Small intestine (tissue), 7 donors: ENCODE measurements around the gene ALDH1L1. TPM values are rescaled to one million over a fixed set of nuclear protein-coding genes. Genes with fewer than 3 reads are reported as not detected.

Experiments
- DNase-seq, 2 donors: peaks; one replicate each; pipeline versions ENCODE4 v3.0.0 to v3.0.0-alpha.2; 2013
- FAIRE-seq: peaks from 2 replicates; lab custom pipeline; 2012; peaks lifted over from hg19 to GRCh38; lab: Jason Lieb, UNC
- H3K27ac ChIP-seq, 3 donors: one replicate each; pipeline ENCODE4 v1.5.1; 2013; ENCODE audit warnings: low read length in 2 of 3, mild to moderate bottlenecking in 2 of 3, control low read depth in 1 of 3, inconsistent platforms in 1 of 3, low read depth in 1 of 3, moderate library complexity in 1 of 3
- H3K27me3 ChIP-seq, 3 donors: one replicate each; pipeline ENCODE4 v1.6.1; 2013; ENCODE audit warnings: low read length in 3 of 3, inconsistent platforms in 1 of 3; ENCODE audit not compliant: control insufficient read depth in 3 of 3, insufficient read depth in 3 of 3
- H3K36me3 ChIP-seq, 3 donors: one replicate each; pipeline ENCODE4 v1.6.1; 2013; ENCODE audit warnings: low read length in 3 of 3, inconsistent platforms in 1 of 3, low read depth in 1 of 3, mild to moderate bottlenecking in 1 of 3, moderate library complexity in 1 of 3; ENCODE audit not compliant: control insufficient read depth in 3 of 3, insufficient read depth in 2 of 3
- H3K4me1 ChIP-seq, 3 donors: one replicate each; pipeline ENCODE4 v1.6.1; 2013; ENCODE audit warnings: low read length in 2 of 3, inconsistent platforms in 1 of 3, low read depth in 1 of 3, mild to moderate bottlenecking in 1 of 3, moderate library complexity in 1 of 3; ENCODE audit not compliant: control insufficient read depth in 3 of 3, insufficient read depth in 2 of 3
- H3K4me3 ChIP-seq, 3 donors: one replicate each; pipeline ENCODE4 v1.5.1; 2013; ENCODE audit warnings: low read length in 3 of 3, control low read depth in 1 of 3, inconsistent platforms in 1 of 3, low read depth in 1 of 3, mild to moderate bottlenecking in 1 of 3, moderate library complexity in 1 of 3
- H3K9me3 ChIP-seq, 2 donors: one replicate each; pipeline ENCODE4 v1.6.1; 2013; ENCODE audit warnings: low read depth in 1 of 2, low read length in 1 of 2; ENCODE audit not compliant: control insufficient read depth in 2 of 2, insufficient read depth in 1 of 2
- WGBS, 3 donors: extraction: QIAGEN DNeasy Blood & Tissue Kit; methylation state at CpG; one replicate each; pipeline ENCODE4 v1.1.7; 2013; 5-methylcytosine and 5-hydroxymethylcytosine counted together
- polyA plus RNA-seq, 4 donors: library from polyadenylated mRNA; stranded (reverse) in 3 of 4; unstranded in 1 of 4; fragments of 200-250 nt in 3 of 4; fragments of 120-200 nt in 1 of 4; gene quantifications; one replicate each; pipeline versions ENCODE4 v1.2.1 to v1.2.3, GENCODE V29; 2013
- donor health status: healthy with polysubstance abuse.
- donor health status: control.
- donor health status: control.
- donor health status: Bipolar disorder and iron deficiency.
- donor health status: healthy.

ALDH1L1 gene
- polyA plus RNA-seq, 4 donors, result 0.27 to 58.7 (median 2.5) TPM

GRCh38 chr3:126161309-126161708 is 19.1 kb downstream of the ALDH1L1 start:
- H3K4me1 ChIP-seq, result no peaks in the 10 kb centered on the region
- peaks cover 0 to 39% (median 0%) of the 10 kb centered on the region in 3 donors for H3K36me3 ChIP-seq
- no peak overlapping the region for H3K4me3 ChIP-seq
- H3K9me3 ChIP-seq, result no peaks in the 10 kb centered on the region
- H3K27ac ChIP-seq, result no peak overlapping the region
- FAIRE-seq, result no peak
- DNase-seq, result no peak
- peaks cover 0 to 6% (median 0%) of the 10 kb centered on the region in 3 donors for H3K27me3 ChIP-seq
- 88 to 95% (median 94%) methylated on average over 5 of the region's 5 CpGs for WGBS, 3 donors

GRCh38 chr3:126160243-126161210 is 19.9 kb downstream of the ALDH1L1 start:
- FAIRE-seq (no peak), DNase-seq (no peak)
- H3K36me3 ChIP-seq, result peaks cover 0 to 45% (median 0%) of the 10 kb centered on the region in 3 donors
- H3K27ac ChIP-seq, result no peak overlapping the region
- H3K4me1 ChIP-seq, result no peaks in the 10 kb centered on the region
- WGBS, 3 donors, result 79 to 88% (median 83%) methylated on average over 10 of the region's 10 CpGs
- H3K27me3 ChIP-seq, result peaks cover 0 to 4% (median 0%) of the 10 kb centered on the region in 3 donors
- no peaks in the 10 kb centered on the region for H3K9me3 ChIP-seq
- no peak overlapping the region for H3K4me3 ChIP-seq

GRCh38 chr3:126159476-126159875 is 20.9 kb downstream of the ALDH1L1 start:
- FAIRE-seq (no peak), DNase-seq (no peak)
- Histone ChIP-seq H3K36me3 (peaks cover 0 to 55% (median 0%) of the 10 kb centered on the region in 3 donors), H3K27ac (no peak overlapping the region), H3K4me1 (no peaks in the 10 kb centered on the region), H3K9me3 (no peaks in the 10 kb centered on the region), H3K27me3 (peaks cover 0 to 4% (median 0%) of the 10 kb centered on the region in 3 donors), H3K4me3 (no peak overlapping the region)
- WGBS, 3 donors, result 87 to 95% (median 91%) methylated on average over 1 of the region's 1 CpG

GRCh38 chr3:126158912-126159454 is 21.4 kb downstream of the ALDH1L1 start:
- no peaks in the 10 kb centered on the region for H3K27me3 ChIP-seq
- H3K4me3 ChIP-seq, result no peak overlapping the region
- no peak overlapping the region for H3K27ac ChIP-seq
- no peaks in the 10 kb centered on the region for H3K4me1 ChIP-seq
- no peak for FAIRE-seq
- WGBS, 3 donors, result 74 to 80% (median 77%) methylated on average over 7 of the region's 7 CpGs
- DNase-seq, result no peak
- H3K36me3 ChIP-seq, result peaks cover 0 to 59% (median 0%) of the 10 kb centered on the region in 3 donors
- H3K9me3 ChIP-seq, result no peaks in the 10 kb centered on the region

GRCh38 chr3:126158016-126158911 is 22.1 kb downstream of the ALDH1L1 start:
- Histone ChIP-seq H3K27ac (no peak overlapping the region), H3K27me3 (no peaks in the 10 kb centered on the region), H3K36me3 (peaks cover 0 to 67% (median 0%) of the 10 kb centered on the region in 3 donors), H3K4me3 (no peak overlapping the region), H3K4me1 (no peaks in the 10 kb centered on the region), H3K9me3 (no peaks in the 10 kb centered on the region)
- WGBS, 3 donors, result 84 to 86% (median 85%) methylated on average over 18 of the region's 18 CpGs
- DNase-seq (no peak), FAIRE-seq (no peak)

GRCh38 chr3:126157083-126157768 is 23.2 kb downstream of the ALDH1L1 start:
- Histone ChIP-seq H3K9me3 (no peaks in the 10 kb centered on the region), H3K27me3 (no peaks in the 10 kb centered on the region), H3K4me1 (no peaks in the 10 kb centered on the region), H3K36me3 (peaks cover 0 to 77% (median 0%) of the 10 kb centered on the region in 3 donors), H3K4me3 (no peak overlapping the region), H3K27ac (no peak overlapping the region)
- DNase-seq (no peak), FAIRE-seq (no peak)
- 92% methylated on average over 26 of the region's 26 CpGs for WGBS, 3 donors

- WGBS, 3 donors, result 64 to 79% (median 70%) methylated on average over 7 to 8 of the region's 8 CpGs
- DNase-seq (no peak), FAIRE-seq (no peak)
- no peaks in the 10 kb centered on the region for H3K4me1 ChIP-seq
- H3K36me3 ChIP-seq, result peaks cover 0 to 81% (median 0%) of the 10 kb centered on the region in 3 donors
- no peaks in the 10 kb centered on the region for H3K9me3 ChIP-seq
- no peak overlapping the region for H3K27ac ChIP-seq
- H3K4me3 ChIP-seq, result no peak overlapping the region
- no peaks in the 10 kb centered on the region for H3K27me3 ChIP-seq
Measured at GRCh38 chr3:126156468-126156867, 23.9 kb downstream of the ALDH1L1 start.
